ENCODE measurements around the gene SLC22A23.

GRCh38 chr6:3349388-3350251 lies 107.2 kb downstream of the SLC22A23 start:
- TF ChIP-seq CTCF (IDR thresholded peaks at IDR 0.05; ENCODE audit: borderline replicate concordance, extremely low read depth, low read length, poor library complexity, severe bottlenecking), result no peak
- TF ChIP-seq EZH2 (IDR thresholded peaks at IDR 0.05; ENCODE audit: borderline replicate concordance, low read depth, low read length, severe bottlenecking), result no peak

Measured in DND-41 (cell line).